ENCODE data around the gene STRADA.

GRCh38 chr17:63692195-63692816 is 49.3 kb downstream of the STRADA start:
- TF ChIP-seq, protein P1, sequence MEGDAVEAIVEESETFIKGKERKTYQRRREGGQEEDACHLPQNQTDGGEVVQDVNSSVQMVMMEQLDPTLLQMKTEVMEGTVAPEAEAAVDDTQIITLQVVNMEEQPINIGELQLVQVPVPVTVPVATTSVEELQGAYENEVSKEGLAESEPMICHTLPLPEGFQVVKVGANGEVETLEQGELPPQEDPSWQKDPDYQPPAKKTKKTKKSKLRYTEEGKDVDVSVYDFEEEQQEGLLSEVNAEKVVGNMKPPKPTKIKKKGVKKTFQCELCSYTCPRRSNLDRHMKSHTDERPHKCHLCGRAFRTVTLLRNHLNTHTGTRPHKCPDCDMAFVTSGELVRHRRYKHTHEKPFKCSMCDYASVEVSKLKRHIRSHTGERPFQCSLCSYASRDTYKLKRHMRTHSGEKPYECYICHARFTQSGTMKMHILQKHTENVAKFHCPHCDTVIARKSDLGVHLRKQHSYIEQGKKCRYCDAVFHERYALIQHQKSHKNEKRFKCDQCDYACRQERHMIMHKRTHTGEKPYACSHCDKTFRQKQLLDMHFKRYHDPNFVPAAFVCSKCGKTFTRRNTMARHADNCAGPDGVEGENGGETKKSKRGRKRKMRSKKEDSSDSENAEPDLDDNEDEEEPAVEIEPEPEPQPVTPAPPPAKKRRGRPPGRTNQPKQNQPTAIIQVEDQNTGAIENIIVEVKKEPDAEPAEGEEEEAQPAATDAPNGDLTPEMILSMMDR (IDR thresholded peaks at IDR 0.05): no peak
- no peak for TF ChIP-seq EP300 (IDR thresholded peaks at IDR 0.05)

All from suprapubic skin (tissue), 3 donors.